AML-193 (cell line): ENCODE results near the gene LGALS1.
A peak's percentile ranks its signal among the peaks of the same experiment; 100 is the strongest.
"Not testable (repeated sequence)": the region's sequence is repeated elsewhere in the genome, so short reads cannot be mapped to it uniquely, and the experiment has no call there.

Source experiments
- DNase-seq, 2 experiments: peaks; one replicate each; lab custom pipeline; 2025; lab: John Stamatoyannopoulos, UW

Gene LGALS1

DNA sequence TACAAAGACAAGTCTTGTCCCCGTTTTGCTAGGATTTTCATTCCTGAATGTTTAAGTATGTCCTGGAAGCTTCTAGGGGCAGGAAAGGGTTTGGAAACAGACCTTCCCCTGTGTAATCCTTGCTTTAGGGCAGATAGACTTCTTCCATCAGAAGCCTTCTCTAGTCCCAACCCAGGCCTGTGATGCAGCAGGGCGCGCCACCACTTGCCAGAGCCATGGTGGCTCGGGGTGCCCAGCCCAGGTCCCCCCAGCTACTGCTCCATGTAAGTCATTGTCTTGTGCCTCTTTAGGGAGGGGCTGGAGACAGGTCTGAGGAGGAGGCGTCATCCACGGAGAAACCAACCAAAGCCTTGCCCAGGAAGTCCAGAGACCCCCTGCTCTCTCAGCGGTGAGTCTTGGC lies 15.0 kb downstream of the LGALS1 start:
- DNase-seq = no peak

DNA sequence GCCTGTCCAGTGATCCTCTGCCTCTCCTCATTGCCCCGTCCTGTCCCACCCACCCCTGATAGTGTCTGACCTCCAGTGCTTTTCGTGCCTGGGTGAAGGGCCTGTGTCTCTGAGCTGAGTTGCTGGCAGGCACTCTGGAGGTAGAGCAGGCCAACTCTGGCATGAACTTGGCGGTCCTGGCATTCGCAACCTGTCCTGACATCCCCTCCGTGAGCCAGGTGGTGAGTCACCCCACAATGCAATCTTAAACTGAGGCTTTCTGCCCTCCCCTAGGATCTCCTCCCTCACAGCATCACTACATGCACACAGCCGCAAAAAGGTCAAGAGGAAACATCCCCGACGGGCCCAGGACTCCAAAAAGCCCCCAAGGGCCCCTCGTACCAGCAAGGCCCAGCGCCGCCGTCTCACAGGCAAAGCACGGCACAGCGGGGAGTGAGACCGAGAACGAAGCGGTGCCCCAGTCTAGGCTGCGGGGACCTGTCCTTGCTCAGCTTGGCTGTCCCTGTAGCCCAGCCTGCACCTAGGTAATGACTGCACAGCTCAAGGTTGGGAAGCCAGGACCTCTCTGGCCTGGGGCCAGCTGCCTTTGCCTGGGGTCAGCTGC lies 15.6 kb downstream of the LGALS1 start:
- no peak for DNase-seq

DNA sequence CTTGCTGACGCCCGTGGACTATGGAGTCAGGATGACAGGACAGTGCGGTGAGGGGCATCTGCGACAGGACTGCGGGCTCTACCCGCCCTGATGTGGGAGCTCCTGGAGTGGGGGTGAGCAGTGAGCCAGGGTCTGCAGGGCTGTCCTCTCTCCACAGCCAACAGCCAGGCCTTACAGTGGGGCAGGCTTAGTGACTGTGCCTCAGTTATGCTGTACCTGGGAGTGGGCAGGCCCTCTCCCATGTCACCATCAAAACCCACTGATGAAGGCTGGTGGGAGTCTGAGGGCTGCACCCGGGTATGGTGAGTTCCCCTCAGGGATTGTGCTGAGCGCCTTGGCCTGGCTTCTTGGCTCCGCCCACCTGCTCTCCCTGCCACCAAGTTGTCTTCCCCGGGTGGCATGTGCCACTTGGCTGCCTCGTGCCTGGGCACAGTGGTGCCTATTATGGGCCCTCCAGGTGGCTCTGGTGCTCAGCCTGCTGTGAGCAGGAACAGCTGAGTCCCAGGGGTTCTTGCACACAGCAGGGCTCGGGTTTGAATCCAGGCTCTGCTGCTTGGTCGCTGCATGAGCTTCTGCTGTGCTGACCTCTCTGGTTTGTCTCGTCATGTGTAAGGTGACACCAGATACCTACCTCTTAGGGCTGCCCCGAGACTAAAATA lies 17.3 kb downstream of the LGALS1 start:
- no peak for DNase-seq

DNA sequence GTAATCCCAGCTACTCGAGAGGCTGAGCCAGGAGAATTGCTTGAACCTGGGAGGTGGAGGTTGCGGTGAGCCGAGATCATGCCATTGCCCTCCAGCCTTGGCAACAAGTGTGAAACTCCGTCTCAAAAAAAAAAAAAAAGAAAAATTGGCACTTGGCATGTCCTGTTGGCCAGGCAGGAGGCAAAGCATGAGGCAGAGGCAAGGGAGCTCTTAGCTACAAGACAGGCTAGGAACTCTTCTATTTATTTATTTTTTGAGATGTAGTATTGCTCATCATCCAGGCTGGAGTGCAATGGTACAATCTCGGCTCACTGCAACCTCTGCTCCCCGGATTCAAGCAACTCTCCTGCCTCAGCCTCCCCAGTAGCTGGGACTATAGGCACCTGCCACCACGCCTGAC lies 18.7 kb downstream of the LGALS1 start:
- not testable (repeated sequence) for DNase-seq

DNA sequence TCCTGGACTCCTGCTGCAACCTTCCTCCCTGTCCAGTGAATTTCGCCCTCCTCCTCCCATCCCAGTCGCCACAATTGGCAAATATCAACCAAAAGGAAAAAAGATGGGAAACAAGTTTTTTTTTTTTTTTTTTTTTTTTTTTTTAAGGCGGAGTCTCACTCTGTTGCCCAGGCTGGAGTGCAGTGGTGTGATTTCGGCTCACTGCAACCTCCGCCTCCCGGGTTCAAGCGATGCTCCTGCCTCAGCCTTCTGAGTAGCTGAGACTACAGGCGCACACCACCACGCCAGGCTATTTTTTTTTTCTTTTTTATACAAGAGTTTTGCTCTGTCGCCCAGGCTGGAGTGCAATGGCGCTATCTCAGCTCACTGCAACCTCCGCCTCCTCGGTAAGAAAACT lies 20.8 kb downstream of the LGALS1 start:
- not testable (repeated sequence) for DNase-seq

DNA sequence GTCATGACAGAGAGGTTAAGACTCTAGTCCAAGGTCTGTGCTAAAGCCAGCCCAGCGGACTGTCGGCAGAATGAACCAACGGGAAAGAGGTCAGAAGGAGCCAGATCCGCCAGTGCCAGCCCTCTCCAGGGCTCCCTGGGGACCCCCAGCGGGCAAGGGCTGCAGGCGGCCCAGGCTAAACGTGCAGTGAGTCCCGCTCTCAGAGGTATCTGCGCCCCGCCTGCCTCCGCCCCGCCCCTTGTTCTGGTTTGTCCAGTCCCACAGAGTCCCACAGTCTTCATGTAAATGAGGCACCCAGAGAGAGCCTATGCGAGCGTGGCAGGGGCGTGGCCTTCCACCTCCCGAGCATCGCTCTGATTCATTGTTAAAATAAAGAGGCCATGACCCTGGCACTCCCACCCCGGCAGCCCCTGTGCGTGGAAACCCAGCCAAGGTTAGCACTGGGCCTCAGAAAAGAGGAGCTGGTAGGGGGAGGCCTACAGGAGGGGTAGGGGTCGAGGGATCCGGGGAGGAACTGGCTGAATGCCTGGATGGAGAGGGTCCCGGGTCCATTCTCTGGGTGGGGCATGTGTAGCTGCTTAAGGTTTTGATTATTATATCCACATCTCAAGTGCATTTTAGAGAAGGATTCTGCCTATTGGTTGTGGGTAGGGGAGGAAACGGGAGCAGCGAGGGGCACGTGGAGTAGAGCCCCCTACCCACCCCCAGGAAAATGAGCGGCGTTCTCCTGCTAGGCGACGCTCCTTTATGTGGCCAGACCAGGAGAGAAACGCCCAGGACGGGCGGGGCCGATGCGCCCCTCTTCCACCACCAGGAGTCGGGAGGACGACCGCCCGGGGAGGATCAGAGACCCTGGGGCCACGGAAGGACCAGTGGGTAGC lies 21.5 kb downstream of the LGALS1 start, which contains the start of gene TRIOBP:
TSS of gene TRIOBP (plus strand) at position 392 of the 881 bp plus-strand sequence. CDS start 4,318 bp downstream, outside the sequence.
- DNase-seq = no peak

DNA sequence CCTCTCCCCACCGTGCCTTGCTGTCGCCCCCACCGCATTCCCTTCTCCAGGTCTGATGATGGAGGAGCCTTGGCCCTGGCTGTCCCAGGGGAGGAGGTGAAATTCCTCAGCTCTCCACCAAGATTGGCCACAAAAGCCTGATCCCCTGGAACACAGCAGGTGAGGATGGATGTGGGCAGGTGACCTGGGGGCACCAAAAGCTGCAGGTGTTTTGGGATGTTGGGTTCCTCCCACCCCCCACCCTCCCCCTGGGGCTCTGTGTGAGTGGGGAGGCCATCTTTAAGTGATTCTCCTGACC lies 22.1 kb downstream of the LGALS1 start:
- DNase-seq = no peak

DNA sequence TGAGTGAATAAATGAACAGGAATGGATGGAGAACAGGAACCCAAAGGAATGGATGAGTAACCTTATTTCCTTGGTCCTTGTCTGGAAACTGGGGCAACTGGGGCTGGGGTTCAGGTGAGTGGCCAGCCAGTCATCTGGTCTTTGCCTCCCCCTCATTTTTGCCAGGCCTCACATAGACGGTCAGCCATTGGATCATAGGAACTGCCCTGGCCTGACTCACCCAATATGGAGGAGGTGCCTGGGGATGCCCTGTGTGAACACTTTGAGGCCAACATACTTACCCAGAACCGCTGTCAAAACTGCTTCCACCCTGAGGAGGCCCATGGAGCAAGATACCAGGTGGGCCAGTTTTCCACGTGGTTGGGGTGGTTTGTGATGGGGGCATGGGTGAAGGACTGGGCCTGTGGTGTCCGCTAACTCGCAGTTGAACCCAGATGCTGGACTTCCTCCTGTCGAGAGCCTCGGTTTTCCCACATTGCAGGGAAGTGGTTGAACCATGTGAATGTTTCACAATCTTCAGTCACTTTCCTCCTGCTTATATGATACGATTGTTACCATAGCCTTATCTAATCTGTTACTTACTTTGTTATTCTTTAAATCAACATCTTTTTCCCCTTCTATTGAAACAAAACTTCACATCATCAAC lies 25.8 kb downstream of the LGALS1 start:
- peak; percentile 75 to 76 for DNase-seq

DNA sequence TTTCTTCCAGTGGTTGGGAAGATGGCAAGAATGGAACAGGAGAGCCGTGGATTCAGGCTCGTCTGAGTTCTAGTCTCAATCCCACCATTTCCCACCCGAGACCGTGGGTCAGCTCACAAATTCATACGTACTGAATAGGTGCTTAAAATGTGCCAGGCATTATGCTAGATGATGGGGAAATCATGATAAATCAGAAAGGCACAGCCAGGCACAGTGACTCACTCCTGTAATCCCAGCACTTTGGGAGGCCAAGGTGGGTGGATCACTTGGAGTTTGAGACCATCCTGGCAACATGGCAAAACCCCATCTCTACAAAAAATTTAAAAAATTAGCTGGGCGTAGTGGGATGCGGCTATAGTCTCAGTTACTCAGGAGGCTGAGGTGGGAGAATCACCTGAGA lies 28.5 kb downstream of the LGALS1 start:
- DNase-seq = no peak

DNA sequence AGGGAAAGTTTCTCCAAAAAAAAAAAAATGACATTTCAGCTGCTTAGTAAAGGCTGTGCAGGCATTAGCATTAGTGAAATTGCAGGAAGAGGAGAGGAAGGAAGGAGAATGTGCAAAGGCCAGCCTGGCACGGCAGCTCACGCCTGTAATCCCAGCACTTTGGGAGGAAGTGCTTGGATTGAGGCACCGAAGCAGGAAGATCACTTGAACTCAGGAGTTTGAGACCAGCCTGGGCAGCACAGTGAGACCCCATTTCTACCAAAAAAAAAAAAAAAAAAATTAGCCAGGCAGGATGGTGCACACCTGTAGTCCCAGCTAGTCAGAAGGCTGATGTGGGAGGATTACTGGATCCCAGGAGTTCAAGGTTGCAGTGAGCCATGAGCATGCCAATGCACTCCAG lies 29.2 kb downstream of the LGALS1 start:
- DNase-seq = no peak

DNA sequence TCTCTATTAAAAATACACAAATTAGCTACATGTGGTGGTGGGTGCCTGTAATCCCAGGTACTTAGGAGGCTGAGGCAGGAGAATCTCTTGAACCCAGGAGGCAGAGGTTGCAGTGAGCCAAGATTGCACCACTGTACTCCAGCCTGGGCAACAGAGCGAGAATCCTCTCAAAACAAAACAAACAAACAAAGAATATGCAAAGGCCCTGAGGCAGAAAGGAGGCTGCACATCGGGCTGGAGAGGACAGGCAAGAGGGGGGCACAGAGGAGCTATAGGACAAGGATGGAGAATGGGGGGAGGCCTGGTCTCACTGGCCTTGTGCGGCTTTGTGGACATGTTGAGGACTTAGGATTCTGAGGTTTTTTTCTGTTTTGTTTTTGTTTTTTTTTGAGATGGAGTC lies 29.8 kb downstream of the LGALS1 start:
- no peak for DNase-seq

DNA sequence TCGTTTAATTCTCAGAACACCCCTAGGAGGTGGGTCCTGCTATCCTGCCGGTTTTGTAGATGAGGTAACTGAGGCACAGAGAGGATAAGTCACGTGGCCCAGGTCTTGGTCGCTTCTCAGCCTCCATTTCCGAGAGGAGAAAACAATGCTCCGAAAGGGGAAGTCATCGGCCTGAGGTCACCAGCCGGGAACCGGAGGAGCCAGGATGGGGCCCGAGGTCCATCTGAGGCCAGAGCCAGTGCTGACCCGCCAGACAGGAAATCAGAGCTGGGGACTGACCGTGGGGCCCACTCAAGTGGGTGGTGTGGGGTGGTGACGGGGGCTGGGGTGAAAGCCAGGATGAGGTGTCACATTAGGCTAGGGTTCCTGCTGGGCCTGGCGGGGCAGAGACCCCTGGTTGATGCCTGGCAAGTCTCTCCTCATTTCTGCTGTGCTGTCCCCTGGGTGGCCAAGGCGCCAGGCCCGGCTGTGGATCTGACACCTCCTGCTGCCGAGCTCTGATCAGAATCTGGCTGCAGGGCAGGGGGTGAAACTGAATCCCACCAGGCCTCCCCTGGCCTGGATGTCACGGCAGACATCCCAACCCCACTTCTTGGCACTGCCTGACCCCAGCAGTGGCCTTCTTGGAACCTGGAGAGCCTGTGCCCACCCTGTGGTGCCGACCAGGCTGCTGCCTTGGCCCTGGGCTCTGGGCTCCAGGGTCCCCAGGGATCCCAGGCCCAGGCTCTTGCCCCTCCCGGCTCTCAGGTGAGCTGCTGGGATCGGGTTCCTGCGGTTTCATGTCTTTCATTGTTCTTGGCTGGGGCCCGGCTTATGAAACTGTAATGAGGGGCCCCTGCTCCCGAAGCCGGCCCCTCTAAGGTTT lies 33.4 kb downstream of the LGALS1 start:
- DNase-seq = no peak

DNA sequence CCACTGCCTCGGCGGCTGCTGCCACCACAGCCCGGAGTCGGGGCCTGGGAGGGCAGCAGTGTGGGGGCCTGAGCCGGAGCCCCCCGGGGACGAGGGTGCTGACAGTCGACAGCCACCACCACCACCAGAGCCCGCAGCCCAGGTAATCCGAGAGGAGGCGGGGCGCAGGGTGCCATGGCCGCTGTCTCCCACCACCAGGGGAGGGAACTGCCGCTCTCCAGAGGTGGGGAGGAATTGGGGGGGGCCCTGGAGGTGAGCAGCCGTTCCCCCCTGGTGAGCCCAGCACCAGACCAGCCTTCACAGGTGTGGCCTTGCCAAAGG lies 34.0 kb downstream of the LGALS1 start:
- no peak for DNase-seq

DNA sequence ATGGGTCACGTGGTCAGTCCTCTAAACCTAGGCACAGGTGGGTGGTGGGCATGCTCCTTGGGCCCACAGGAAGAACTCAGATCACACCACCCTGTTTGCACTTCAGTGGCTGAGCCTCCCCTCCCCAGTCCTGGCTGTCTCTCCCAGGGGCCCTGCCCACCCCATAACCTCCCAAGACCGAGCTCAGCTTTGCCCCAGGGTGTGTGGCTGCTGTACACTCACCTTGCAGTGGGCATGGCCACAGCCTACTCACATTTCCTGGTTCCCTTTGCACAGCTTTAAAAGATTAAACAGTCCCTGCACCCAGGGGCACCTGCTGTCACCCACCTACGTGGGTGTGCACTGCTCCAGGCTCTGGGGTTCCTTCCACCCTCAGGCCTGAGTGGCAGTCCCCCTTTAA lies 35.2 kb downstream of the LGALS1 start:
- no peak for DNase-seq

DNA sequence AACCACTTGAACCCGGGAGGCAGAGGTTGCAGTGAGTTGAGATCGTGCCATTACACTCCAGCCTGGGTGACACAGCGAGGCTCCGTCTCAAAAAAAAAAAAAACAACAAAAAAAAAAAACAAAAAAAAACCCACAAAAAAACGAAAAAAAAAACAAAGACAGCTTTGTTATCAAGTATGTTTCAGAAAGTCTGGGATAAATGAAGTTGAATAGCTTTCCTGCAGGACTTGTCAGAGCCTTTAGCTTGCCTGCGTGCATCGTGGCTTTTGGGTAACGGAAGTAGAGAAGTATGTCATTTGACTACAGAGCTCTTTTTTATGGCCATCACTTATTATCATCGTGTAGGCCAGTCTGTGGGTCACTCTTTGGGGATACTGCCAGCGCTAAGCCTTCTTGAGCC lies 36.1 kb downstream of the LGALS1 start:
- no peak for DNase-seq

DNA sequence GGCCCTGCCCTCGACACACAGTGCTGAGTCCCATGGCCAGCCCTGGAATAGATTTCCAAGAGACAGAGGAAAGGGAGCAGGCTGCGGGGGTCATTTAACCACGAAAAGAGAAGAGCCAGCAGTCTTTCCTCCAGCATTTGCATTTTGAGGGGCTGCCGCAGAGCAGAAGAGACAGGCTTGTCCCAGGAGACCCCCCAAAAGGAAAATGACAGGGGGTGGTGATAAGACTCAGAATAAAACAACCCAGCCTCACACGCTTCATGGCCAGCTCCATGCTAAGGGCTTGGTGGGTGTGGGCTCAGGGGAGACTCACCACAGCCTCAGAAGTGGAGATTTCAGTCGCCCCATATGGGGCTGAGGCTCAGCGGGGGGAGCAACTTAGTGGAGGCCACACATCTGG lies 38.3 kb downstream of the LGALS1 start:
- DNase-seq = no peak

DNA sequence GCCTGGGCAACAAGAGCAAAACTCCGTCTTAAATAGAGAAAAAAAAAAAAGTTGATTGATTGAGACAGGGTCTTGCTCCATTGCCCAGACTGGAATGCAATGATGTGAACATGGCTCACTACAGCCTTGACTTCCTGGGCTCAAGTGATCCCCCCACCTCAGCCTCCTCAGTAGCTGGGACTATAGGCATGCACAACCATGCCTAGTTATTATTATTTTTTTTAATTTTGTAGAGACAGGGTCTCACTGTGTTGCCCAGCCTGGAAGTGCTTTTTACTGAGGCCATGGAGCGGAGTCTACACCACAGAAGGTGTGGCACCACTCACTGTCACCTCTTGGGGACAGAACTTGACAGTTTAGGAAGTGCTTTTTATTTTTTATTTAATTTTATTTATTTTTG lies 39.2 kb downstream of the LGALS1 start:
- no peak for DNase-seq

DNA sequence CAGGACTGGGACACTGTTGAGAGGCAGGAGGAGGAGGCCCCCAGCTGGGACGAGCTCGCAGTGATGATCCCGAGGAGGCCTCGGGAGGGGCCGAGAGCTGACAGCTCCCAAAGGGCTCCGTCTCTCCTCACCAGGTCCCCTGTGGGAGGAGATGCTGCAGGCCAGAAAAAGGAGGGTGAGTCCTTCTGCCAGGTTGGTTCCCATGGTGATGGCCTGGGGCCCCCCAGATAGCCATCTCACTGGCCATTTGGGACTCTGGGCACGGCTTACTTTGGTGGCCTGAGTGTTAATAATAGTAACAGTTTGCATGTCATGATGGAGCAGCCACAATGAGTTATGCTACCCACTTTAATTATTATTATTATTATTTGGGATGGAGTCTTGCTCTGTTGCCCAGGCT lies 40.3 kb downstream of the LGALS1 start:
- no peak for DNase-seq

DNA sequence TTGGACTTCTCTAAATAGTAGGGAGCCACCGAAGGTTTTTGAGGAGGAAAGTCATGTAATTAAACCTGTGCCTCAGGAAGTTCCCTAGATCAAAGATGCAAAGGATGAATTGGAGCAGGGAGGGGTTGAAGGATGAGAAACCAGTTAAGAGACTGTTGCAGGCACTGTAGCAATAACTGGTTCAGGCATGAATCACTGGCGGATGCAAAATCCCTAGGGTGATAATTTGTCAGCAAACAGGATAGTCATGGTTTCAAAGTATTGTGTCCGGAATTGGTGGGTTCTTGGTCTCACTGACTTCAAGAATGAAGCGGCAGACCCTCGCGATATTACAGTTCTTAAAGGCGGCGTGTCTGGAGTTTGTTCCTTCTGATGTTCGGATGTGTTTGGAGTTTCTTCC lies 41.3 kb downstream of the LGALS1 start:
- DNase-seq = no peak

DNA sequence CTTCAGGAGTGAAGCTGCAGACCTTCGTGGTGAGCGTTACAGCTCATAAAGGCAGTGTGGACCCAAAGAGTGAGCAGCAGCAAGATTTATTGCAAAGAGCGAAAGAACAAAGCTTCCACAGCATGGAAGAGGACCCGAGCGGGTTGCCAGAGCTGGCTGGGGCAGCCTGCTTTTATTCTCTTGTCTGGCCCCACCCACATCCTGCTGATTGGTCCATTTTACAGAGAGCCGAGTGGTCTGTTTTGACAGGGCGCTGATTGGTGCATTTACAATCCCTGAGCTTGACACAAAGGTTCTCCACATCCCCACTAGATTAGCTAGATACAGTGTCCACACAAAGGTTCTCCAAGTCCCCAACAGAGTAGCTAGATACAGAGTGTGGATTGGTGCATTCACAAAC lies 41.8 kb downstream of the LGALS1 start:
- not testable (repeated sequence) for DNase-seq

DNA sequence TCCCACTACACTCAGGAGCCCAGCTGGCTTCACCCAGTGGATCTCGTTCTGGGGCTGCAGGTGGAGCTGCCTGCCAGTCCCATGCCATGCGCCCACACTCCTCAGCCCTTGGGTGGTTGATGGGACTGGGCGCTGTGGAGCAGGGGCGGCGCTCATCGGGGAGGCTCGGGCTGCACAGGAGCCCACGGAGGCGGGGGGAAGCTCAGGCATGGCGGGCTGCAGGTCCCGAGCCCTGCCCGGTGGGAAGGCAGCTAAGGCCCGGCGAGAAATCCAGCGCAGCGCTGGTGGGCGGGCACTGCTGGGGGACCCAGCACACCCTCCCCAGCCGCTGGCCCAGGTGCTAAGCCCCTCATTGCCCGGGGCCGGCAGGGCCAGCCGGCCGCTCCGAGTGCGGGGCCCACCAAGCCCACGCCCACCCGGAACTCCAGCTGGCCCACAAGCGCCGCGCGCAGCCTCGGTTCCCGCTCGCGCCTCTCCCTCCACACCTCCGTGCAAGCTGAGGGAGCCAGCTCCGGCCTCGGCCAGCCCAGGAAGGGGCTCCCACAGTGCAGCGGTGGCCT lies 42.4 kb downstream of the LGALS1 start:
- not testable (repeated sequence) for DNase-seq
